ENCODE data around the gene RAB28.

DNA sequence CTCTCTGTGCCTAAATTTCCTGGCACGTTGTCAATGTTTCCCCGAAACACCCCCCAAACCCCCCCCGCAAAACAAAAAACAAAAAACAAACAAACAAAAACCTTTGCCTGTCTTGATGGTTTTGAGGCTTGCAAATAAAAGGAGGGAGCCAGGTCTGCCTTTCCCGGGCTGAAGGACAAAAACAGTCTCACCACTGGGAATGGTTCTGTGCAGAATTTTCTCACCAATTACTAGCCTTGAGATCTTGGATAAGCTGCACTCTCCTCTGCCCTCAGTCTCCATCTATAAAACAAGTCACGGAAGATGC is 44.6 kb upstream of the RAB28 start:
- TF ChIP-seq, protein P1, sequence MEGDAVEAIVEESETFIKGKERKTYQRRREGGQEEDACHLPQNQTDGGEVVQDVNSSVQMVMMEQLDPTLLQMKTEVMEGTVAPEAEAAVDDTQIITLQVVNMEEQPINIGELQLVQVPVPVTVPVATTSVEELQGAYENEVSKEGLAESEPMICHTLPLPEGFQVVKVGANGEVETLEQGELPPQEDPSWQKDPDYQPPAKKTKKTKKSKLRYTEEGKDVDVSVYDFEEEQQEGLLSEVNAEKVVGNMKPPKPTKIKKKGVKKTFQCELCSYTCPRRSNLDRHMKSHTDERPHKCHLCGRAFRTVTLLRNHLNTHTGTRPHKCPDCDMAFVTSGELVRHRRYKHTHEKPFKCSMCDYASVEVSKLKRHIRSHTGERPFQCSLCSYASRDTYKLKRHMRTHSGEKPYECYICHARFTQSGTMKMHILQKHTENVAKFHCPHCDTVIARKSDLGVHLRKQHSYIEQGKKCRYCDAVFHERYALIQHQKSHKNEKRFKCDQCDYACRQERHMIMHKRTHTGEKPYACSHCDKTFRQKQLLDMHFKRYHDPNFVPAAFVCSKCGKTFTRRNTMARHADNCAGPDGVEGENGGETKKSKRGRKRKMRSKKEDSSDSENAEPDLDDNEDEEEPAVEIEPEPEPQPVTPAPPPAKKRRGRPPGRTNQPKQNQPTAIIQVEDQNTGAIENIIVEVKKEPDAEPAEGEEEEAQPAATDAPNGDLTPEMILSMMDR (IDR thresholded peaks at IDR 0.05), result no peak
- TF ChIP-seq JUND (IDR thresholded peaks at IDR 0.05) (no peak), FOXM1 (IDR thresholded peaks at IDR 0.05; ENCODE audit: low read depth) (no peak), TAF1 (IDR thresholded peaks at IDR 0.05; ENCODE audit: borderline replicate concordance, low read depth, low read length) (no peak), GABPA (IDR thresholded peaks at IDR 0.05; ENCODE audit: low read depth) (no peak), EP300 (IDR thresholded peaks at IDR 0.05; ENCODE audit: borderline replicate concordance in 1 of 2, low read depth in 1 of 2, low read length in 1 of 2) (no peak), ZBTB33 (IDR thresholded peaks at IDR 0.05; ENCODE audit: borderline replicate concordance, low read depth) (no peak), SIN3A (IDR thresholded peaks at IDR 0.05; ENCODE audit: borderline replicate concordance, low read depth, low read length) (no peak)
- TF ChIP-seq, protein P2, sequence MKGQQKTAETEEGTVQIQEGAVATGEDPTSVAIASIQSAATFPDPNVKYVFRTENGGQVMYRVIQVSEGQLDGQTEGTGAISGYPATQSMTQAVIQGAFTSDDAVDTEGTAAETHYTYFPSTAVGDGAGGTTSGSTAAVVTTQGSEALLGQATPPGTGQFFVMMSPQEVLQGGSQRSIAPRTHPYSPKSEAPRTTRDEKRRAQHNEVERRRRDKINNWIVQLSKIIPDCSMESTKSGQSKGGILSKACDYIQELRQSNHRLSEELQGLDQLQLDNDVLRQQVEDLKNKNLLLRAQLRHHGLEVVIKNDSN (IDR thresholded peaks at IDR 0.05; ENCODE audit: borderline replicate concordance, low read depth), result no peak
- TF ChIP-seq, protein P3, sequence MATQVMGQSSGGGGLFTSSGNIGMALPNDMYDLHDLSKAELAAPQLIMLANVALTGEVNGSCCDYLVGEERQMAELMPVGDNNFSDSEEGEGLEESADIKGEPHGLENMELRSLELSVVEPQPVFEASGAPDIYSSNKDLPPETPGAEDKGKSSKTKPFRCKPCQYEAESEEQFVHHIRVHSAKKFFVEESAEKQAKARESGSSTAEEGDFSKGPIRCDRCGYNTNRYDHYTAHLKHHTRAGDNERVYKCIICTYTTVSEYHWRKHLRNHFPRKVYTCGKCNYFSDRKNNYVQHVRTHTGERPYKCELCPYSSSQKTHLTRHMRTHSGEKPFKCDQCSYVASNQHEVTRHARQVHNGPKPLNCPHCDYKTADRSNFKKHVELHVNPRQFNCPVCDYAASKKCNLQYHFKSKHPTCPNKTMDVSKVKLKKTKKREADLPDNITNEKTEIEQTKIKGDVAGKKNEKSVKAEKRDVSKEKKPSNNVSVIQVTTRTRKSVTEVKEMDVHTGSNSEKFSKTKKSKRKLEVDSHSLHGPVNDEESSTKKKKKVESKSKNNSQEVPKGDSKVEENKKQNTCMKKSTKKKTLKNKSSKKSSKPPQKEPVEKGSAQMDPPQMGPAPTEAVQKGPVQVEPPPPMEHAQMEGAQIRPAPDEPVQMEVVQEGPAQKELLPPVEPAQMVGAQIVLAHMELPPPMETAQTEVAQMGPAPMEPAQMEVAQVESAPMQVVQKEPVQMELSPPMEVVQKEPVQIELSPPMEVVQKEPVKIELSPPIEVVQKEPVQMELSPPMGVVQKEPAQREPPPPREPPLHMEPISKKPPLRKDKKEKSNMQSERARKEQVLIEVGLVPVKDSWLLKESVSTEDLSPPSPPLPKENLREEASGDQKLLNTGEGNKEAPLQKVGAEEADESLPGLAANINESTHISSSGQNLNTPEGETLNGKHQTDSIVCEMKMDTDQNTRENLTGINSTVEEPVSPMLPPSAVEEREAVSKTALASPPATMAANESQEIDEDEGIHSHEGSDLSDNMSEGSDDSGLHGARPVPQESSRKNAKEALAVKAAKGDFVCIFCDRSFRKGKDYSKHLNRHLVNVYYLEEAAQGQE (IDR thresholded peaks at IDR 0.05; ENCODE audit: low read depth, low read length), result no peak

Measured in SK-N-SH (cell line).